ENCODE measurements around the gene HACD2.

HACD2 gene

GRCh38 chr3:123480428-123480827, 104.4 kb downstream of the HACD2 start:
- DNase-seq (ENCODE audit: low read depth) = no peak
- H3K4me3 ChIP-seq (ENCODE audit: low read depth, low read length) = no peak overlapping the region
- TF ChIP-seq CTCF (conservative IDR thresholded peaks at IDR 0.05; ENCODE audit: low read depth, low read length) = no peak

GRCh38 chr3:123479891-123480290, 105.0 kb downstream of the HACD2 start:
- no peak for TF ChIP-seq CTCF (conservative IDR thresholded peaks at IDR 0.05; ENCODE audit: low read depth, low read length)
- H3K4me3 ChIP-seq (ENCODE audit: low read depth, low read length) = no peak overlapping the region
- DNase-seq (ENCODE audit: low read depth) = no peak

- TF ChIP-seq CTCF (conservative IDR thresholded peaks at IDR 0.05; ENCODE audit: low read depth, low read length) = no peak
- no peak for DNase-seq (ENCODE audit: low read depth)
- no peak overlapping the region for H3K4me3 ChIP-seq (ENCODE audit: low read depth, low read length)
Measured at GRCh38 chr3:123478314-123478713, 106.5 kb downstream of the HACD2 start.

- no peak for DNase-seq (ENCODE audit: low read depth)
- no peak for TF ChIP-seq CTCF (conservative IDR thresholded peaks at IDR 0.05; ENCODE audit: low read depth, low read length)
- H3K4me3 ChIP-seq (ENCODE audit: low read depth, low read length) = no peak overlapping the region
Measured at GRCh38 chr3:123476967-123477750, 107.7 kb downstream of the HACD2 start.

GRCh38 chr3:123475786-123476185, 109.1 kb downstream of the HACD2 start:
- no peak for DNase-seq (ENCODE audit: low read depth)
- no peak for TF ChIP-seq CTCF (conservative IDR thresholded peaks at IDR 0.05; ENCODE audit: low read depth, low read length)

GRCh38 chr3:123471106-123471505, 113.7 kb downstream of the HACD2 start:
- no peak for TF ChIP-seq CTCF (conservative IDR thresholded peaks at IDR 0.05; ENCODE audit: low read depth, low read length)
- no peak for DNase-seq (ENCODE audit: low read depth)
- no peak overlapping the region for H3K4me3 ChIP-seq (ENCODE audit: low read depth, low read length)

More at GRCh38 chr3:123475786-123476185, 109.1 kb downstream of the HACD2 start:
- H3K4me3 ChIP-seq (ENCODE audit: low read depth, low read length) = no peak overlapping the region

All from choroid plexus epithelial cell (primary cell).